Measurements from ENCODE around the gene SPA17. TPM values are rescaled to one million over a fixed set of nuclear protein-coding genes. Genes with fewer than 3 reads are reported as not detected.
A peak's percentile ranks its signal among the peaks of the same experiment; 100 is the strongest.

SPA17 gene
- polyA plus RNA-seq, 1 donor, result 25.3 TPM

GRCh38 chr11:124658986-124659385 lies 14.7 kb upstream of the SPA17 start:
- DNase-seq, result no peak

- DNase-seq, result no peak
Observed at GRCh38 chr11:124661553-124661952, 12.2 kb upstream of the SPA17 start.

GRCh38 chr11:124662106-124662505 lies 11.6 kb upstream of the SPA17 start:
- DNase-seq, result no peak

GRCh38 chr11:124663861-124664260 lies 9.8 kb upstream of the SPA17 start:
- no peak for DNase-seq

- no peak for DNase-seq
Observed at GRCh38 chr11:124667601-124668000, 6.1 kb upstream of the SPA17 start.

- DNase-seq, result peak; percentile 38
Observed at GRCh38 chr11:124669193-124669592, 4.5 kb upstream of the SPA17 start.

GRCh38 chr11:124670732-124671131 lies 3.0 kb upstream of the SPA17 start:
- DNase-seq, result no peak

DNA sequence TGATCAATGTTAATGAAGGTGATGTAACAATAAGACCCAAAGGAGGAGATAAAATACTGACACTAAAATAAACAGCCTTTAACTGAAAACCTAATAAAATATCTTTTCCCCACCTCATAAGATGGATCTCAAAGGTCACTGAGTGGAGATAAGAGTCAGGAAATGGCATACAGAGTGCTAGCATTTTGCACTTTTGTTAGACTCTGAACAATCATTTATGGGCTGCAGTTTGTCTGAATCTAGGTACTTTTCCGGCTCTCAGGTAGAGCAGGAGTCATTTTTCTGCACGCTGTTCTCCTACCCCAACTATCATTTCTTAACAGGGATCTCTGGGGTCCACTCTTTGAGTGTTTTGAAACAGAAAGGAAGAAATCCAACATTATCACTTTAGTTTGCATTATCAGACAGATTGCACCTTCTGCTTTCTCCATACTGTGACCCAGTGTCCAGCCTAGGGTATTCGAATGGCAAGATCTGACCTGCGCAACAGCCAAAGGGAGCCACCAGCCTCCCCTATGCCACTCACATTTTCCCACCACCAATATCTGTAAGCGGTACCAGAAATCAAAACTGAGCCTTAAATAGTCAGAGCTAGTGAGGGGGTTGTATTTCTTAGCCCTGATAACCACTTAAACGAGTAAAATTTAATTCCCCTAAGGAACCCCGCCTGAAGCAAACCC lies 1.0 kb upstream of the SPA17 start:
- DNase-seq, result no peak

- no peak for DNase-seq
Observed at GRCh38 chr11:124674168-124674517, 439 bp downstream of the SPA17 start.

GRCh38 chr11:124674571-124674970 lies 867 bp downstream of the SPA17 start:
- DNase-seq, result no peak

DNA sequence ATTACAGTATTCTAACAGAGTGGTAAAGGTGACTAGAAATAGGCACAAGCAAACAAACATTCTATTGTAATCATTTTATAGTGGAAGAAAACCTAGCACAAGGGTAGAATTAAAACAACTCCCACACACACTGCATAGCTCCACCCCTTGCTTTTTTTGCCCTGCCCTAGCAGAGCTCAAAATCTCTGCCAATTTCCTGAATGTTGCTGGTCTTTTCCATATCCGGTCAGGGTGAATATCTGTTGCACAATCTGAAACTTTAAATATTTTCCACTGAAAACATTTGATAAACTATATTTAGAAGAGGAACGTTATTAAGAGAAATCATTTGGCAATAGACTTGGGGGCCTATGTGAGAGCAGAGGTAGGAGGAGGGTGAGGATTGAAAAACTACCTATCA lies 2.7 kb downstream of the SPA17 start:
- no peak for DNase-seq

DNA sequence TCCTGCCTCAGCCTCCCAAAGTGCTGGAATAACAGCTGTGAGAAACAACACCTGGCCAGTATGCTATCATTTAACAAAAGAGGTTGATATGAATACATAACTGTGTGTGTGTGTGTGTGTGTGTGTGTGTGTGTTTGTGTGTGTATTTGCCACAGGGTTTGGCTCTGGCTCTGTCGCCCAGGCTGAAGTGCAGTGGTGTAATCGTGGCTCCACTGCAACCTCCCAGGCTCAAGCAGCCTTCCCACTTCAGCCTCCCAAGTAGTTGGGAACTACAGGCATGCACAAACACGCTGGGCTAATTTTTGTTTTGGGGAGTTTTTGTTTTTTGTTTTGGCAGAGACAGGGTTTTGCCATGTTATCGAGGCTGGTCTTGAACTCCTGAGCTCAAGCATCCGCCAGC lies 4.7 kb downstream of the SPA17 start:
- DNase-seq, result no peak

DNA sequence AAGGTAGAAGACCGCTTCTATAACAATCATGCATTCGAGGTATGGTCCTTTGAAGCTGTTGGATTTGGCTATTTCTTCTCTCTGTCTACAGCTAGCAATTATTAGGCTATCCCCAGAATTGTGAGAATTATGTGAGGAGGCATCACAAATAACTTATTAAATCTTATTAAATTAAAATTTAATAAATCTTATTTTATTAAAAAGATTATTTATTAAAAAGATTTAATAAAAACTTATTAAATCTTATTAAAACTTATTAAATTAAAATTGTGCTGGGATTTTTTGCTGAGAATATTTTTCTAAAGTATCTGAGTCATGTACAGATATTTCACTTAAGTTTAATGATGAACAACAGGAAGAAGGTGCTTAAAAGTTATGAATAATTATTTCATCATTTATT lies 7.7 kb downstream of the SPA17 start:
- no peak for DNase-seq

DNA sequence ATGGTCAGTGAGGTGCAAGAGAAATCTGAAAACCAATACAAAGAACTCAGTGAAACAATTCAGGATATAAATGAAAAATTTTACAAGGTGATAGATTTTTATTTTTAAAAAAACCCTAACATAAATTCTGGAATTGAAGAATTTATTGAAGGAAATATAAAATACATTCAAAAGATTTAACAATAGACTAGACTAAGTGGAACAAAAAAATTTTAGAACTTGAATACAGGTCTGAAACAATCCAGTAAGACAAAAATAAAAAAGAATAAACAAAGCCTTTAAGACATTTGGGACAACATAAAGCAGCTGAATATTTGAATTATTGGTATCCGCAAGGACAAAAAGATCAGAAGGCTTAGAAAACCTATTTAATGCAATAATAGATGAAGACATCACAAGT lies 8.7 kb downstream of the SPA17 start:
- DNase-seq, result no peak

GRCh38 chr11:124693142-124693541 lies 19.4 kb downstream of the SPA17 start:
- DNase-seq, result no peak

DNA sequence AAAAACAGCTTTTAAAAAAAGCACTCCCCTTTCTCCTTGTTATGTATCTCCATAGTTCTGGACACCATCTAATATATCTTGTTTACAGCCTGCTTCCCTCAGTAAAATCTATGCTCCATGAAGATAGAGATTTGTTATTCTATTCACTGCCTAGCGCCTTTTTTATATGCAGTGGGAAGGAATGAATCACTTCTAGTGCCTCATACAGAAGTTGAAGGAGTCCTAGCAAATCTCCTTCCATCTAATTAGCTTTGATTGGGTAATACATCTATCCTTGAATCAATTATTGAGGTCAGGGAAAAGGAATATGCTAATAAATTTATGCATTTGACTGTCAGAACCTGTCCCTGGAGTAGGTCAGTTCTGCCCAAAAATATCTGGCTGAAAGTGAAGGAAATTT lies 25.8 kb downstream of the SPA17 start:
- no peak for DNase-seq

DNA sequence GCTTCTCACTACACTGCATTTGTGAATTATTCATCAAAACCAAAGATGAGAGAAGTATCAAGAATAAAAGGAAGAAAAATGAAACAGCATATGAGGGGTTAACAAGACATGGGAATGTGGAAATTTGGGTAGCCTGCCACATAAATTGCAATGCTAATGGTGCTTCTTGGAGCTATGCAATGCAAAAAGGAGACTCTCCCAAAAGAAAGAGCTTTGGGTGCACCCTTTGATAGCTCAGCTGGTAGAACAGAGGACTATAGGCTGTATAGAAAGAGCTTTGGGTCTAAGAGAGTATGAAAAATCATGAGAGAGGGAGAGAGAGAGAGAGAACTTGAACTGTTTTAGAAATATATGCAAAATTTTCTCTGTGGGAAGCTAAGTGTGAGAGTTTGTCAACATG lies 26.3 kb downstream of the SPA17 start:
- DNase-seq, result no peak

GRCh38 chr11:124707829-124708228 lies 34.1 kb downstream of the SPA17 start:
- DNase-seq, result no peak

DNA sequence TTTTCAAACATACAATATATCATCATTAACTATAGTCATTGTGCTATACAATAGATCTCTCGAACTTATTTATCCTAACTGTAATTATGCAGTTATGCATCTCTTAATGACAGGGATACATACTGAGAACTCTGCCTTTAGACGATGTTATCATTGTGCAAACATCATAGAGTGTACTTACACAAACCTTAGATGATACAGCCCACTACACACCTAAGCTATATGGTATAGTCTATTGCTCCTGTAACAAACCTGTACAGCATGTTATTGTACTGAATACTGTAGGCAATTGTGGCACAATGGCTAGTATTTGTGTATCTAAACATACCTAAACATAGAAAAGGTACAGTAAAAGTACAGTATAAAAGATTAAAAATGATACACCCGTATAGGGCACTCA lies 38.7 kb downstream of the SPA17 start:
- DNase-seq, result no peak

- DNase-seq, result no peak
Observed at GRCh38 chr11:124716591-124716990, 42.9 kb downstream of the SPA17 start.

GRCh38 chr11:124717421-124717785 lies 43.7 kb downstream of the SPA17 start:
- DNase-seq, result no peak

GRCh38 chr11:124717786-124718651 lies 44.3 kb downstream of the SPA17 start:
- no peak for DNase-seq

- no peak for DNase-seq
Observed at GRCh38 chr11:124718801-124719200, 45.1 kb downstream of the SPA17 start.

GRCh38 chr11:124719534-124719933 lies 45.8 kb downstream of the SPA17 start:
- no peak for DNase-seq
